ENCODE results near the gene MRTFA.

- TF ChIP-seq CTCF (IDR thresholded peaks at IDR 0.05) (no peak), POLR2AphosphoS5 (IDR thresholded peaks at IDR 0.05) (no peak), POLR2A (IDR thresholded peaks at IDR 0.05) (no peak)
These were observed 15.0 kb downstream of the MRTFA start for GRCh38 chr22:40621309-40622151.
